NT2/D1 (cell line): ENCODE results near the gene FAM217B.

Experiments used
- DNase-seq: peaks from one replicate; pipeline ENCODE4 v3.0.0-alpha.2; 2011; ENCODE audit warnings: low read depth, low spot score
- H3K27me3 ChIP-seq: 2 replicates; pipeline ENCODE4 v1.6.0; 2011; ENCODE audit warnings: mild to moderate bottlenecking; ENCODE audit not compliant: insufficient read length, insufficient read depth
- H3K36me3 ChIP-seq: 2 replicates; pipeline ENCODE4 v1.6.1; 2011; ENCODE audit warnings: mild to moderate bottlenecking, low read length, mixed read lengths; ENCODE audit not compliant: insufficient read depth, insufficient read length
- H3K4me1 ChIP-seq: 2 replicates; pipeline ENCODE4 v1.5.1; 2011; ENCODE audit not compliant: insufficient read depth, insufficient read length
- H3K4me3 ChIP-seq: 2 replicates; pipeline ENCODE4 v1.5.1; 2011; ENCODE audit warnings: low read depth; ENCODE audit not compliant: insufficient read length
- H3K9ac ChIP-seq: 2 replicates; pipeline ENCODE4 v1.6.0; 2011; ENCODE audit warnings: low read depth; ENCODE audit not compliant: insufficient read length
- H3K9me3 ChIP-seq: 2 replicates; pipeline ENCODE4 v1.5.1; 2011; ENCODE audit warnings: mild to moderate bottlenecking, low read length; ENCODE audit not compliant: insufficient read depth
- SUZ12 ChIP-seq: IDR thresholded peaks from 2 replicates; pipeline ENCODE4 v1.6.1; 2011; ENCODE audit not compliant: insufficient read length, insufficient read depth; ENCODE audit errors: extremely low read depth
- YY1 ChIP-seq: IDR thresholded peaks from 2 replicates; pipeline ENCODE4 v1.6.1; 2011; ENCODE audit not compliant: insufficient read length, insufficient read depth
- ZNF274 ChIP-seq: IDR thresholded peaks from 2 replicates; pipeline ENCODE4 v1.6.1; 2011; ENCODE audit warnings: mild to moderate bottlenecking, low read depth, low read length

FAM217B gene

GRCh38 chr20:59940129-59940955, at the start of gene FAM217B, which contains the start of gene PPP1R3D:
FAM217B (plus strand) TSS chr20:59940389; CDS start chr20:59943944, 3,555 bp downstream.
PPP1R3D (minus strand) TSS chr20:59940305; CDS start chr20:59939931, 374 bp downstream.
- H3K9ac ChIP-seq, result peak within 1 kb of the TSS; percentile 96
- DNase-seq, result peak; percentile 93
- peak within 1 kb of the TSS; percentile 74 for H3K4me3 ChIP-seq
- H3K9me3 ChIP-seq, result peaks cover 6% of the 10 kb centered on the region; the same call in 1 of the 2 replicates
- peaks cover 9% of the 10 kb centered on the region for H3K27me3 ChIP-seq
- peaks cover 38% of the 10 kb centered on the region for H3K36me3 ChIP-seq
- TF ChIP-seq SUZ12 (no peak), YY1 (no peak), ZNF274 (no peak)
- peaks cover 7% of the 10 kb centered on the region for H3K4me1 ChIP-seq

GRCh38 chr20:59891581-59891980, 48.6 kb upstream of the FAM217B start:
- Histone ChIP-seq H3K4me3 (no peak overlapping the region), H3K9me3 (no peaks in the 10 kb centered on the region), H3K9ac (no peak overlapping the region), H3K4me1 (no peaks in the 10 kb centered on the region), H3K27me3 (no peaks in the 10 kb centered on the region), H3K36me3 (no peaks in the 10 kb centered on the region)
- DNase-seq, result no peak
- TF ChIP-seq YY1 (no peak), SUZ12 (no peak), ZNF274 (no peak)

DNA sequence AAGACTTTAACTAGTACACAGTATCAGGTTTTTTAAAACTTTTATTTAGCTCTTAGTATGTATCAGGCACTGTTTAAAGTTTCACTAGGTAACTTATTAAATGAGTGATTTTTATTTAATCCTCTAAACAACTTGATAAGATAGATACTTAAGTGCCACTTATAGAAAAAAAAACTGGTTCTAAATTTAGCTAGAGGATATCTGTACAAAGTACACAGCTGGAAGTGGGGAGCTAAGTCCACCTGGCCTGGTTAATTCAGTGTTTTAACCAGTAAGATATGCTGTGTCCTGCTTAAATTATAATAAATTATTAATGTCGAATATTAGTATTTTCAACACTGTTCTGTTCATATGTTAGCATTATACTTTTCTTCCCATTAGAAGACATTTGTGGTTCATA, 44.3 kb upstream of the FAM217B start:
- H3K4me3 ChIP-seq, result no peak overlapping the region

GRCh38 chr20:59902470-59902869, 37.7 kb upstream of the FAM217B start:
- Histone ChIP-seq H3K9me3 (no peaks in the 10 kb centered on the region), H3K36me3 (no peaks in the 10 kb centered on the region), H3K4me1 (no peaks in the 10 kb centered on the region), H3K4me3 (no peak overlapping the region), H3K9ac (no peak overlapping the region), H3K27me3 (no peaks in the 10 kb centered on the region)
- DNase-seq, result no peak
- TF ChIP-seq YY1, result no peak

More for the DNA sequence above, 44.3 kb upstream of the FAM217B start:
- no peak overlapping the region for H3K9ac ChIP-seq
- DNase-seq, result no peak
- H3K36me3 ChIP-seq, result no peaks in the 10 kb centered on the region
- no peaks in the 10 kb centered on the region for H3K9me3 ChIP-seq
- H3K4me1 ChIP-seq, result no peaks in the 10 kb centered on the region
- no peaks in the 10 kb centered on the region for H3K27me3 ChIP-seq
- TF ChIP-seq SUZ12 (no peak), YY1 (no peak), ZNF274 (no peak)

- TF ChIP-seq YY1, result no peak
- TF ChIP-seq SUZ12, result no peak
- TF ChIP-seq ZNF274, result no peak
- Histone ChIP-seq H3K27me3 (no peaks in the 10 kb centered on the region), H3K36me3 (no peaks in the 10 kb centered on the region), H3K9me3 (no peaks in the 10 kb centered on the region), H3K4me3 (no peak overlapping the region), H3K4me1 (no peaks in the 10 kb centered on the region), H3K9ac (no peak overlapping the region)
- no peak for DNase-seq
Measured at GRCh38 chr20:59903621-59904020, 36.6 kb upstream of the FAM217B start.

- Histone ChIP-seq H3K4me3 (no peak overlapping the region), H3K4me1 (no peaks in the 10 kb centered on the region), H3K27me3 (no peaks in the 10 kb centered on the region), H3K9me3 (no peaks in the 10 kb centered on the region), H3K9ac (no peak overlapping the region), H3K36me3 (no peaks in the 10 kb centered on the region)
- TF ChIP-seq SUZ12 (no peak), ZNF274 (no peak), YY1 (no peak)
- DNase-seq, result no peak
Measured at GRCh38 chr20:59908855-59909254, 31.3 kb upstream of the FAM217B start.

DNA sequence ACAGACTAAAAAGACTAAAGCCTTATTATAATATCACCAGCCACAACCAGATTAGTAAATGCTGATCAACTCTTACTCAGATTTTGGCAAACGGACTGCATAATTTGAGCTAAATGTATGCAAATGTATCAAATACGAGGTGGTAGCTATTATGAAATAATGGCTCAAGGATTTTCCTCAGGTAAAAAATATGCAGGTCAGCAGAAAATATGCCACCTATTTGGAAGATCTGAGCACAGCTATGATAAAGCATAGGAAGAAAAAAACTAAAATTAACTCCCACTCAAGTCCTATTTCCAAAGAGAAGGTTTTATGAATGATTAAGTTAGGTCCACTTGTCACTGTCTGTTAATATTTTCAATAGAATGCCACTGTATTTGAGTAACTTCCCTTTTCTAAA, 29.1 kb upstream of the FAM217B start:
- TF ChIP-seq SUZ12, result no peak
- no peak for TF ChIP-seq YY1
- no peak for TF ChIP-seq ZNF274
- Histone ChIP-seq H3K9me3 (no peaks in the 10 kb centered on the region), H3K4me1 (no peaks in the 10 kb centered on the region), H3K9ac (no peak overlapping the region), H3K27me3 (no peaks in the 10 kb centered on the region), H3K4me3 (no peak overlapping the region), H3K36me3 (no peaks in the 10 kb centered on the region)
- no peak for DNase-seq
